ENCODE measurements around the gene CHSY1.

- no peak for TF ChIP-seq BRCA1 (IDR thresholded peaks at IDR 0.05; ENCODE audit: low read depth, low read length)
- no peak for TF ChIP-seq ATF7 (IDR thresholded peaks at IDR 0.05; ENCODE audit: low read depth)
- TF ChIP-seq TARDBP (IDR thresholded peaks at IDR 0.05; ENCODE audit: borderline replicate concordance) = no peak
Observed at GRCh38 chr15:101256757-101257156, 4.9 kb upstream of the CHSY1 start.

Measured in GM12878 (cell line).